ENCODE results near the gene NEB.

GRCh38 chr2:151478011-151478410, 256.3 kb downstream of the NEB start:
- TF ChIP-seq SYNCRIP (IDR thresholded peaks at IDR 0.05; ENCODE audit: insufficient read depth, low read depth, low read length) (no peak), BHLHE40 (IDR thresholded peaks at IDR 0.05; ENCODE audit: low read length) (no peak)
